Measurements from ENCODE around the gene TPPP.

GRCh38 chr5:617896-618295 is 75.3 kb downstream of the TPPP start:
- TF ChIP-seq GATA3 (IDR thresholded peaks at IDR 0.05; ENCODE audit: low read depth, low read length) (no peak), GATA2 (IDR thresholded peaks at IDR 0.05; ENCODE audit: low read depth, low read length) (no peak)
